ENCODE measurements around the gene SLX1A.
"Not testable (repeated sequence)": the region's sequence is repeated elsewhere in the genome, so short reads cannot be mapped to it uniquely, and the experiment has no call there.

The SLX1A gene

DNA sequence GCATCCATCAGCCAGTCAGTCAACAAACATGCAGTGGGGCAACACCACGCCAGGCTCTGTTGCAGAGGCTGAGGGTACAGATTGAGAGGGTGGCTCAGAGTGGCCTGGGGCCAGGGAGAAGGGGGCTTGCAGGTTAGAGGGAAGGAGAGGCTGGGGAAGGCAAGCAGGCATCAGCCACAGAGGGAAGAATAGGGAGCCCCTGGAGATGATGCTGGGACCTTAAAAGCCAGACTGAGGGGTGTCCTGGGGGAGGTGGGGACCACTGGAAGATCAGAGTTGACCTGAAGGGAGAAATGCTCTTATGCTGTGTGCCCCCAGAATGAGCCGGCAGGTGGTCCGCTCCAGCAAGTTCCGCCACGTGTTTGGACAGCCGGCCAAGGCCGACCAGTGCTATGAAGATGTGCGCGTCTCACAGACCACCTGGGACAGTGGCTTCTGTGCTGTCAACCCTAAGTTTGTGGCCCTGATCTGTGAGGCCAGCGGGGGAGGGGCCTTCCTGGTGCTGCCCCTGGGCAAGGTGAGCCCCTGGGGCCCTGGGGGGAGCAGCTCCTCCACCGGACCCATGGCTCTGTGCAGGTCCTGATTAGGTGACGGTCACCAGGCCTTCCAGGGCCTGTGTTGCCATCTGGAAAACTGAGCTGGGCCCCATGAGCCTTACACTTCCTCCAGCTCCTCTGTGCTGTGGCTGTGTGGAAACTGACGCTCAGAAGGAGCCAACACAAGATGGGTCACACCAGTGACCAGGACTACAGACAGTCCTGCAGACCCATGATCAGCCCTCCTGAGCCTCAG lies 8.6 kb upstream of the SLX1A start:
- no peak for DNase-seq

DNA sequence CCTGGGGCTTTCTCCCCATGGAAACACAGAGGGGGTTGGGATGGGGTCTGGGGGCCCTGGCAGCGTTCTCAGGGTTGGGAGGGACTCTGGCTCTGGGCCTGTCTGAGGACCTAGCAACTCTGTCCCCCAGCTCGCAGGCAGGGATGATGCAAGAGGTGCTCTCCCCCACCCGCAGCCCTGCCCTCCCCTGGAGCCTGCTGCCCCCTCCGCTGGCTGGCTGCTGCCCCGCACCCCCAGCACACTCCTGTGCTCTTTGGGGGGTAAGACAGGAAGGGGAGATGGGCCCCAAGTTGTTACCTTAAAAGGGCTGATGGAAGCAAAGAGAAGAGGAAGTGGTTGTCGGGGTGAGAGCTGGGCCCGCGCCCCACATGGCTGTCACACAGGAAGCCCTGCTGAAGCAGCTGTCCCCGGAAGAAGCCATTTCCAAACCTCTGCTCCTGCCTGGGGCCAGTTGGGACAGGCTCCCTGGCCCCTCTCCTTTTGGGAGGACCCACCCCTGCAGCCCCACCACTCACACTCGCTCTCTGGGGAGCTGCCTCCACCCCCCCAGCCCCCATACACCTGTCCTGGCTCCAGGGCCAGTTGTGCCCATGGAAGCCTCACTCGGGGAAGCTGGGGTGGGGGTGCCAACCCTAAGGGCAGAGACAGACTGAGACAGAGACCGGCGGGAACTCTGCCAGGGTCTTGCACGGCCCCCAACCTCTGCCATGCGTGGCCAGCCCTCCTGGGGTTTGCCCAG lies 7.8 kb upstream of the SLX1A start:
- DNase-seq = no peak

DNA sequence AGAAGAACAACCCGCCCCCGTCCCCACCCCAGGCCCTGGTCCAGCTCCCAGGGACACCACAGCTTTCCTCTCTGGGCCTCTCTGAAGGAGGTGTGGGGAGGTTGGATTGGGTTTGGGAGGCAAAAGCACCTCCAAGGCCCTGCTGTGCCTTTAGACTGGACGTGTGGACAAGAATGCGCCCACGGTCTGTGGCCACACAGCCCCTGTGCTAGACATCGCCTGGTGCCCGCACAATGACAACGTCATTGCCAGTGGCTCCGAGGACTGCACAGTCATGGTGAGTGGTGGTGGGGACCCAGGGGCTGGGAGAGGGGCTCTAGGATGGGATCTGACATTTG lies 7.3 kb upstream of the SLX1A start:
- no peak for DNase-seq

DNA sequence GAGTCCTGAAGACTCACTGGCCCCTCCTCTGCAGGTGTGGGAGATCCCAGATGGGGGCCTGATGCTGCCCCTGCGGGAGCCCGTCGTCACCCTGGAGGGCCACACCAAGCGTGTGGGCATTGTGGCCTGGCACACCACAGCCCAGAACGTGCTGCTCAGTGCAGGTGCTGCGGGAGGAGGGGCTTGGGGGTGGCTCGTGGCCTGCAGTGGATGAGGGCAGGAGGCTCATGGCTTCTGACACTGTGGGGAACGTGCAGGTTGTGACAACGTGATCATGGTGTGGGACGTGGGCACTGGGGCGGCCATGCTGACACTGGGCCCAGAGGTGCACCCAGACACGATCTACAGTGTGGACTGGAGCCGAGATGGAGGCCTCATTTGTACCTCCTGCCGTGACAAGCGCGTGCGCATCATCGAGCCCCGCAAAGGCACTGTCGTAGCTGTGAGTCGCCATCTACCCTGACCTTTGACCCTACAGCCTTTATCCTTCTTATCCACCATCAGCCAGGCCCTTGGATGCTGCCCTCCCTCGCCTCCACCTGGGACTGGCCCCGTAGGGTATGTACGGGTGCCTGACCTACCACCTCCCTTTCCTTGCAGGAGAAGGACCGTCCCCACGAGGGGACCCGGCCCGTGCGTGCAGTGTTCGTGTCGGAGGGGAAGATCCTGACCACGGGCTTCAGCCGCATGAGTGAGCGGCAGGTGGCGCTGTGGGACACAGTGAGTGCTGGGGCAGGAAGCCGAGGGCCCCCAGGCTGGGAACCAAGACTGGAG lies 6.7 kb upstream of the SLX1A start:
- no peak for DNase-seq

DNA sequence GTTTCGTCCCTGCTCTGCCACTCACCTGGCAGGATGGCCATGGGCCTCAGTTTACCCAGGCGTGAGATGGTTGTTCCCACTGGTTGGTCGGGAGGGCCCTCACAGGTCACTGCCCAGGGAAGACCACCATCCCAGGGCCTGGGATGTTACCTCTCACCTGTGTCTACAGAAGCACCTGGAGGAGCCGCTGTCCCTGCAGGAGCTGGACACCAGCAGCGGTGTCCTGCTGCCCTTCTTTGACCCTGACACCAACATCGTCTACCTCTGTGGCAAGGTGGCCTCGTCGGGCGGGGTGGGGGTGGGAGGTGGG lies 6.2 kb upstream of the SLX1A start:
- DNase-seq = no peak

DNA sequence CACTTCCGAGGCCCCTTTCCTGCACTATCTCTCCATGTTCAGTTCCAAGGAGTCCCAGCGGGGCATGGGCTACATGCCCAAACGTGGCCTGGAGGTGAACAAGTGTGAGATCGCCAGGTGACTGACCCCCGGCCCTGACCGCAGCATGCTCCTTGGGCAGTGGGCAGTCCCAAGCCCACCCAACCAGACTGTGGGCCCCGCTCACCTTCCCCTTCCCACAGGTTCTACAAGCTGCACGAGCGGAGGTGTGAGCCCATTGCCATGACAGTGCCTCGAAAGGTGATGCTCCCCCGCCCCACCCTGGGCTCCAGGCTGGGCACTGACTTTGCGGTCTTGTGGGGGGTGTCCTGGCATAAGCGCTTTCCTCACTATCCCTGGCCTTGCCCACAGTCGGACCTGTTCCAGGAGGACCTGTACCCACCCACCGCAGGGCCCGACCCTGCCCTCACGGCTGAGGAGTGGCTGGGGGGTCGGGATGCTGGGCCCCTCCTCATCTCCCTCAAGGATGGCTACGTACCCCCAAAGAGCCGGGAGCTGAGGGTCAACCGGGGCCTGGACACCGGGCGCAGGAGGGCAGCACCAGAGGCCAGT lies 5.6 kb upstream of the SLX1A start:
- DNase-seq = no peak

DNA sequence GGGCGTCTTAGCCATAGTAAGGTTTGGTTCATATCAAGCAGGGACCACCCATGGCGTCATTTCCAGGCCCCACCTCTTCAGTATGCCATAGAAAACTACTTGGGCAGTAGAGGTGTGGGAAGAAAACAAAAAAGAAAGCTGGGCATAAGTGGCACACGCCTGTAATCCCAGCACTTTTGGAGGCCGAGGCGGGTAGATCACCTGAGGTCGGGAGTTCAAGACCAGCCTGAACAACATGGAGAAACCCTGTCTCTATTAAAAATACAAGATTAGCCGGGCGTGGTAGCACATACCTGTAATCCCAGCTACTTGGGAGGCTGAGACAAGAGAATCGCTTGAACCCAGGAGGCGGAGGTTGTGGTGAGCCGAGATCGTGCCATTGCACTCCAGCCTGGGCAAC lies 2.5 kb upstream of the SLX1A start:
- not testable (repeated sequence) for DNase-seq

DNA sequence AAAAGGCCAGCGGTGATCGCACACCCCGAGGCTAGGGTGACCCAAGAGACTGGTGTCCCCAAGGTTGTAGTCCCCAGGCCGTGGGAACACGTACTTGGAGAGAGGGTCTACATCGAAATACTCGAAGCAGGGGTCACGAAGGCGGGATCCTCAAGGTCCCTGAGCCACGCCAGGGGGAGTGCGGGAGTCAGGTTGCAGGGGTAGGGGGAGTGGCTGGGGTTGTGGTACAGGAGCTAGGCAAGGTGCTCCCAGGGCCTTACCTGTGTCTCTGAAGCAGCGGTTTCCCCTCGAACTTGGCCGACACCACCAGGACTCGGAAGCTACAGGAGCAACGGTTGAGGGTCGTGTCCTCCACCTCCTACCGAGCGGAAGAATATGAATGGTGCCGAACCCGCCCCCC lies 577 bp upstream of the SLX1A start:
- not testable (repeated sequence) for DNase-seq

DNA sequence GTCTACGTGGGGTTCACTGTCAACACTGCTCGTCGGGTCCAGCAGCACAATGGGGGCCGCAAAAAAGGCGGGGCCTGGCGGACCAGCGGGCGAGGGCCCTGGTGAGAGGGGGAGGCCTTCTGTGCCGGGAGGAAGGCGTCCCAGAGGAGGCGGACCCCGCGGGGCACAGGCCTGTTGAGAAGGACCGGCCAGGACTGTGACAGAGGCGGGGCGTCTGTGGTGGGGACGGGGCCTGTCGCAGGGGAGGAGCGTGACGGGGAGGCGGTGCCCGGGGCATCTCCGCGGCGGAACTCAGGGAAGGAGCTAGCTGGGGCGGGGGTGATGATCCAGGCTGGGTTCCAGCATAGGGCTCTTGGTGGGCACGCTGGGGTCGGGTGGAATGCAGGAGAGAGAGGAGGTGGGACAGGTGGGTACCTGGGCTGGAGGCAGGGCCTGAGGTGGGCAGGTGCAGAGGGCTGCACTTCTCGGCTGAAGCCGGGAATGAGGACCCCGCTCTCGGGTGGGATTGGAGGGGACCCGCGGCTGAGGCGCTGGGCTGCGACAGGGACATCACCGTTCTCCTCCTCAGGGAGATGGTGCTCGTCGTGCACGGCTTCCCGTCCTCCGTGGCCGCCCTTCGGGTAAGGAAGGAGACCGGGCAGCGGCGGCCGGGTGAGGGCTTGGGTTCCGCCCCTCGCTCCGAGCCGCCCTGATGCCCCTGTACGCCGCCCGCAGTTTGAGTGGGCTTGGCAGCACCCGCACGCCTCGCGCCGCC lies 674 bp downstream of the SLX1A start:
- not testable (repeated sequence) for DNase-seq

DNA sequence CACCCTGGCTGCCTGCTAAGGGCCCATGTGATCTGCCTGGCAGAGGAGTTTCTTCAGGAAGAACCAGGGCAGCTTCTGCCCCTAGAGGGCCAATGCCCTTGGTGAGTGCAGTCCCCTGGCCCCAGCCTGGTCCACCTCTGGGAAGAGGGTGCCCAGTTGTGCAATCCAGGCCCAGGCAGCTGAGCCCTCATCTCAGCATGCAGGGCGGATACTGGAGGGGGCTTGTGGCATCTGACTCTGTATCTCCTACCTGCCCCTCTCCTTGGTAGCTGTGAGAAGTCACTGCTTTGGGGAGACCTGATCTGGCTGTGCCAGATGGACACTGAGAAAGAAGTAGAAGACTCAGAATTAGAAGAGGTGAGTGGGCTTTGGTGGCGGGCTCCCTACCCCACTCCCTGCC lies 3.3 kb downstream of the SLX1A start:
- not testable (repeated sequence) for DNase-seq

DNA sequence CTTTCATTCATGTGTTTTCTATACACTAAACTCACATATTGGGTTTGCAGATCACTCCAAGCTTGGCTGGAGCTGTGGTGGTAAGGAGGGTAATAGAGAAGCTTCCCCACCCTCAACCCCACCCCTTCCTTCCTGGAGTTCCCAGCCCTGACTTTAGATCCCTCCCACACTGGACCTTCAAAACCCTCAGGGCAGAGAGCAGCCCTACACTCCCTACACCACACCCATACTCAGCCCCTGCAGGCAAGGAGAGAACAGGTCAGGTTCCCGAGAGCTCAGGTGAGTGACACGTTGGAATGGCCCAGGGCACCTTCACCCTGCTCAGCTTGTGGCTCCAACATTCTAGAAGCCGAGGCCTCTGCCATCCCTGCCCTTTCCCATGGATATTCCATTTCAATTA lies 5.4 kb downstream of the SLX1A start, which contains the start of gene SULT1A3:
Gene SULT1A3 (plus strand): TSS at position 207 of the 400 bp plus-strand sequence. CDS start 1,474 bp downstream, outside the sequence.
- DNase-seq = not testable (repeated sequence)

DNA sequence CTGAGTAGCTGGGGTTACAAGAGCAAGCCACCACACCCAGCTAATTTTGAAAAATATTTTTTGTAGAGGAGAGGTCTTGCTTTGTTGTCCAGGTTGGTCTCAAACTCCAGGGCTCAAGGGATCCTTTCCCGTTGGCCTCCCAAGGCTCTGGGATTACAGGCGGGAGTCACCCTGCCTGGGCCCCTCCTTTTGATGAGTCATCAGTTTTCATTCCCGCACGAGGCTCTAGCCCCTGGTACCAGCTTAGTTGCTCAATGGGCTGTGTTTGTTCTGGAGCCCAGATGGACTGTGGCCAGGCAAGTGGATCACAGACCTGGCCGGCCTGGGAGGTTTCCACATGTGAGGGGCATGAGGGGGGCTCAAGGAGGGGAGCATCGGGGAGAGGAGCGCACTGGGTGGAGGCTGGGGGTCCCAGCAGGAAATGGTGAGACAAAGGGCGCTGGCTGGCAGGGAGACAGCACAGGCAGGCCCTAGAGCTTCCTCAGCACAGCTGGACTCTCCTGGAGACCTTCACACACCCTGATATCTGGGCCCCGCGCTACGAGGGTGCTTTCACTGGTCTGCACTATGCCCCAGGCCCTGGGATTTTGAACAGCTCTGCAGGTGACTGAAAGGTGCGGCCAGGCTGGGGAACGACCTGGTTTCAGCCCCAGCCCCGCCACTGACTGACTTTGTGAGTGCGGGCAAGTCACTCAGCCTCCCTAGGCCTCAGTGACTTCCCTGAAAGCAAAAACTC lies 6.1 kb downstream of the SLX1A start:
- DNase-seq = not testable (repeated sequence)

DNA sequence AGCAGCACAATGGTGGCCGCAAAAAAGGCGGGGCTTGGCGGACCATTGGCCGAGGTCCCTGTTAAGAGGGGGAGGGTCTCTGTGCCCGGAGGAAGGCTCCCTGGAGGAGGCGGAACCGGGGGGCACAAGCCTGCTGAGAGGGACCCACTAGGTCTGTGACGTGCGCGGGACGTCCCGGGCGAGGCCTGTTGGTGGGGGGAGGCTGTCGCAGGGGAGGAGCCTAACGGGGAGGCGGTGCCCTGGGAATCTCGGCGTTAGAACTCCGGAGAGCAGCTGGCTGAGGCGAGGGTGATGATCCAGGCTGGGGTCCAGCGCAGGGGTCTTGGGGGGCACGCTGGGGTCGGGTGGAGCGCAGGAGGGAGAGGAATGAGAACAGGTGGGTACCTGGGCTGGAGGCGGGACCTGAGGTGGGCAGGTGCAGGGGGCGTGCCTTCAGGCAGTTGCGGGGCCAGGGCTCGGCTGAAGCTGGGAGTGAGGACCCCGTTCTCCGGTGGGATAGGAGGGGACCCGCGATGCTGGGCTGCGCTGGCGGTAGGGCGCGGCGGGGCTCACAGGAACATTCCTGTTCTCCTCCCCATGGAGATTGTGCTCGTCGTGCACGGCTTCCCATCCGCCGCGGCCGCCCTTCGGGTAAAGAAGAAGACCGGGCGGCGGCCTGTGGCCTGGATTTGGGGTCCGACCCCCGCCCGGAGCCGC lies 12.0 kb downstream of the SLX1A start:
- not testable (repeated sequence) for DNase-seq

DNA sequence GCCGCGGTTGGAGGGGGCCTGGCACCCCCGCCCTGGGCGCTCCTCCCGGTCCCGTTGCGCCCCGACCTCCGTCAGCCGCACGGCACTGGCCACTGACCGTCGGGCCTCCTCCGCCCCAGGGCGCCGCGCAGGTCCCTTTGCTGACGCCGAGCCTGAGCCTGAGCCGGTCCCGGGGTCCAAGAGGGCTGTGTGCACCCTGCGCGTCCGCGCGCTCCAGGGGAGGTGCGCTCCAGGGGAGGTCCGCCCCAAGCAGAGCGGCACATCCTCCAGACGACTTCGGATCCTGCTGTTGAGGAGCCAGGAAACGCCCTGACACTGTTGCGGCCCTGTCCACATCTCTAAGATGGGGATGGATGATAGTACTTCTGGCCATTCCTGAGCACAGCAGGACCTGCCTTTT lies 12.6 kb downstream of the SLX1A start:
- DNase-seq = not testable (repeated sequence)

DNA sequence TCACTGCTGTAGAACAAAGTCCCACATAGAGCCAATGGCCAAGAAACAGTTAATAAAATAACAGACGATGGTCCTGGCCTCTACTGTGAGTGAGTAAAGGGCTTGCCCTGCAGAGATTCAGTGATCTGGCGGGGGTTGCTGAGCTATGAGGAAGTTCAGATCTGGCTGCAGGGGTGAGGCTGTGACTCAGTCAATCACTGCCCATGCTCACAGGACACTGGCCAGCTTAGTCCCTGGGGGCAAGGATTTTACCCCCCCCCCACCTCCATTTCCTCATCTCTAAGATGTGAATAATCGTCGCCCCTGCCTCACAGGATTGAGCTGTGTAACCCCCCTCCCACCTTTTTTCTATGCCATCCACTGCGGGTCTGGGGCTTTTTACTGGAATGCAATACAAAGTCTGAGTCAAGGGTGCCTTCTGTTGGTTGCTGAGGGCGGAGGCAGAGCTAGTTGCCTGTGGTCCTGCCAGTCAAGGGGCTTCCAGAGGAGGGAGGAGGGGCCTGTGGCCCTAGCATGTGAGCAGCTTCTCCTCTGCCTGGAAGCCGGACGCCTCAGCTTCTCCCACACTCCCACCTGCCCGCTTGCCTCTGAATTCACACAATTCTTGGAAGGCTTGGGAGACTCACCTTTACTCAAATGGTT lies 13.5 kb downstream of the SLX1A start:
- DNase-seq = not testable (repeated sequence)

DNA sequence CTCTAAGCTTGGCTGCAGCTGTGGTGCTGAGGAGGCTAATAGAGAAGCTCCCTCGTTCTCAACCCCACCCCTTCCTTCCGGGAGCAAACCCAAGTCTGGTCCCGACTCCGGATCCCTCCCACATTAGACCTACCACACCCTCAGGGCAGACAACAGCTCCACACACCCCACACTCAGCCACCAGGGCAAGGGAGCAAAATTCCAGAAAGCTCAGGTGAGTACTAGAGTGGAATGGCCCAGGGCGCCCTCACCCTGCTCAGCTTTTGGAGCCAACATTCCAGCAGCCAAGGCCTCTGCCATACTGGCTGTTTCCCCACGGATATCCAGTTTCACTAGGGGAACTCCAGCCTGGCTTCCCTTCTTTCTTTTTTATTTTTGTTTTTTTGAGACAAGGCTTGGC lies 15.4 kb downstream of the SLX1A start:
- DNase-seq = not testable (repeated sequence)

DNA sequence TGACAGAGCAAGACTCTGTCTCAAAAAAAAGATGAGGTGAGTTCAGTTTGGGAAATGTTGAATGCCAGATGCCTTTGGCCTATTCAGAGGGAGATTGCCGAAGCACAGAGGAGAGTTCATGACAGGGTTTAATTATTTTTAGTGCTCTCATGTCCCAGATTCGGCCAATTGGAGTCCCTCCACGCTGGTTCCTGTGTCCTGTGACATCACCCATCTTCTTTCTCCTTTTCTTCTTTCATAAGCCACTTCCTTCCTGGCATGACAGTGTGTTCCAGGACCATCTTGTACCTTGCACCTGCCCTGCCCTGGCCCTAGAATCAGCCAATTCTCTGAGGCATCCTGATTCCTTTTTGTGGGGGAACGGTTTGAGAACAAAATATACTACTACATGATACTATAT lies 17.7 kb downstream of the SLX1A start:
- DNase-seq = not testable (repeated sequence)

DNA sequence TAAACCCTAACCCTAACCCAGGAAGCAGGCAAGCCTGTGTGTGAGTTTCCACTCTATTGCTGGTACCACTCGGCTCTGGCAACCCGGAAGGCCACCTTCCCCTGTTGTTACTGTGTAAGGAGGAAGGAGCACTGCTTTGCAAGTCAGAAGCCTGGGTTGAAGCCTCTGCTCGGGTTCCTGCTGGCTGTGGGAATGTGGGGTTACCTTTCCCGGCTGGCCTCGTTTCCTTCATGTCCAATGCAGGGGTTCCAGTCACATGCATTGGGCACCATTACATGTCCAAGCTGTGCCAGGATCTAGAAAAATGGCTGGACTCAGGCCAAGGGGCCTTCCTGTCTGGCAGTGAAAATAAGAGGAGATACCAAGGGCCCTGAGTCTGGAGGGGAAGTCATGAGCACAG lies 23.4 kb downstream of the SLX1A start:
- DNase-seq = not testable (repeated sequence)
